SIG-M5 treated with dmso at 0.1 percent for 504 hours (cell line): Measurements from ENCODE around the gene SPSB3.

Experiments
- DNase-seq: peaks from one replicate; lab custom pipeline; 2025; ENCODE audit not compliant: unreplicated experiment; lab: John Stamatoyannopoulos, UW

The SPSB3 gene

GRCh38 chr16:1765826-1766225, 16.5 kb downstream of the SPSB3 start:
- DNase-seq: no peak

- DNase-seq: no peak
These were observed 17.4 kb downstream of the SPSB3 start for GRCh38 chr16:1764971-1765370.

- DNase-seq: no peak
These were observed 18.6 kb downstream of the SPSB3 start for GRCh38 chr16:1763521-1764511.

GRCh38 chr16:1762879-1763520, 19.4 kb downstream of the SPSB3 start:
- DNase-seq: no peak

- DNase-seq: no peak
These were observed 20.0 kb downstream of the SPSB3 start for GRCh38 chr16:1762196-1762878.

- no peak for DNase-seq
These were observed 20.6 kb downstream of the SPSB3 start for GRCh38 chr16:1761751-1762150.

GRCh38 chr16:1760911-1761310, 21.5 kb downstream of the SPSB3 start:
- DNase-seq: no peak

- DNase-seq: no peak
These were observed 22.9 kb downstream of the SPSB3 start for GRCh38 chr16:1759511-1759910.

- no peak for DNase-seq
These were observed 23.4 kb downstream of the SPSB3 start for GRCh38 chr16:1758923-1759322.

GRCh38 chr16:1757714-1758461, 24.5 kb downstream of the SPSB3 start:
- no peak for DNase-seq

GRCh38 chr16:1754204-1754603, 28.2 kb downstream of the SPSB3 start:
- DNase-seq: no peak

GRCh38 chr16:1752853-1753252, 29.5 kb downstream of the SPSB3 start:
- DNase-seq: no peak

- DNase-seq: no peak
These were observed 30.4 kb downstream of the SPSB3 start for GRCh38 chr16:1751946-1752345.

- DNase-seq: no peak
These were observed 32.9 kb downstream of the SPSB3 start for GRCh38 chr16:1749152-1750117.

GRCh38 chr16:1747934-1748333, 34.4 kb downstream of the SPSB3 start:
- DNase-seq: no peak

- no peak for DNase-seq
These were observed 35.6 kb downstream of the SPSB3 start for GRCh38 chr16:1746693-1747195.

GRCh38 chr16:1745900-1746692, 36.3 kb downstream of the SPSB3 start:
- DNase-seq: no peak

GRCh38 chr16:1745181-1745899, 37.0 kb downstream of the SPSB3 start:
- no peak for DNase-seq
